Measurements from ENCODE around the gene AGPS.

The AGPS gene

DNA sequence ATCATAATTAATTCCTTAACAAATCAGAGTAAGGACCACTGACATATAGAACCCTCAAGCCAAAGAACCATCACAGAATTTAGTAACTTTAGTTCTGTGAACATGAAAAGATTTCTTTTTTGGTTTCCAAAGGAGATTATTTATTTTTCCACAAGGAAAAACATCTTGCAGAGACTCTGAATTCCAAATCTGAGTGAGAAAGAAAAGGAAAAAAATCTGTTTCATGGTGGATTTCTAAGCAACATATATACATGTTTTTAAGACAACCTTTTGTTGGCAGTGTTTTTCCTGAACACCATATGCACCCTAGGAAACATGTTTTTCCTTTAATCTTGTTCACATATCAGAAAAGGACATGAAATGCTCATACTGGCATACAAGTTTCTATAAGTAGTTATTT is 149.8 kb downstream of the AGPS start:
- no peak overlapping the region for H3K4me3 ChIP-seq (replicated peaks; ENCODE audit: low read depth, low read length)
- TF ChIP-seq, protein P1, sequence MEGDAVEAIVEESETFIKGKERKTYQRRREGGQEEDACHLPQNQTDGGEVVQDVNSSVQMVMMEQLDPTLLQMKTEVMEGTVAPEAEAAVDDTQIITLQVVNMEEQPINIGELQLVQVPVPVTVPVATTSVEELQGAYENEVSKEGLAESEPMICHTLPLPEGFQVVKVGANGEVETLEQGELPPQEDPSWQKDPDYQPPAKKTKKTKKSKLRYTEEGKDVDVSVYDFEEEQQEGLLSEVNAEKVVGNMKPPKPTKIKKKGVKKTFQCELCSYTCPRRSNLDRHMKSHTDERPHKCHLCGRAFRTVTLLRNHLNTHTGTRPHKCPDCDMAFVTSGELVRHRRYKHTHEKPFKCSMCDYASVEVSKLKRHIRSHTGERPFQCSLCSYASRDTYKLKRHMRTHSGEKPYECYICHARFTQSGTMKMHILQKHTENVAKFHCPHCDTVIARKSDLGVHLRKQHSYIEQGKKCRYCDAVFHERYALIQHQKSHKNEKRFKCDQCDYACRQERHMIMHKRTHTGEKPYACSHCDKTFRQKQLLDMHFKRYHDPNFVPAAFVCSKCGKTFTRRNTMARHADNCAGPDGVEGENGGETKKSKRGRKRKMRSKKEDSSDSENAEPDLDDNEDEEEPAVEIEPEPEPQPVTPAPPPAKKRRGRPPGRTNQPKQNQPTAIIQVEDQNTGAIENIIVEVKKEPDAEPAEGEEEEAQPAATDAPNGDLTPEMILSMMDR (IDR thresholded peaks at IDR 0.05; ENCODE audit: low read length, missing control alignments), result no peak
- no peak for DNase-seq (ENCODE audit: low read depth)

DNA sequence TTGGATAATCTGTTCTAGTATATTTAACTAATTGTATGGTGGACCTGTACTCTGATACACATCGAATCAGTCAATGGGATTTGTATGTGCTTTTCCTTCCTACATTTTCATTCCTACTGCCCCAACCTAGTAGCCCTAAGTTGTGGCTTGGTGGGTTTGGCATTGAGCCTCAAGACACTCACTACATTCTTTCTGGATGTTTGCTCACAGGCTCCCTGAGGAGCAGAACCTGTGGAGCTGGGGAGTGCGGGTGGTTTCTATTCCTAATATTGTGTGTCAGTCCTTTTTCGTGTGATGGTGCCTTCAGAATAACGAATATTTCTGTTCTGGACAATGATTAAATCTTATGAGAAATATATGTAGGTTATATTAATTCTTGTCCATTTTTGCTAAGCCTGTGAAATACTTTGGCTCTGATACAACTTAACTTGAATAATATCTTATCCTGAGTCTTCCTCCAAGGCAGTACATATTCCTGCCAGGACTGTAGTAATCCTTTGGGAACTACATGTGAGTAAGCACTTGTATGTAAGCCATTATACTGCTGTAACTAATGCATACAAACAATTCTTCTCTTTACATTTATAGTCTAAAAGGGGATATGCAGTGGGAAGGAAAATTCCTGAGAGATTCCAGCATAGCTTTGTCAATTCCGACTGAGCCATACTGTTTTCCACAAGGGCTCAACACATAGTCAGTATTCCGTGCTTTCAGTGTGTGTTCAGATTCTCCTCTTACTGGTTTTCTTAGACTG is 150.6 kb downstream of the AGPS start:
- no peak overlapping the region for H3K4me3 ChIP-seq (replicated peaks; ENCODE audit: low read depth, low read length)
- TF ChIP-seq, protein P1 (IDR thresholded peaks at IDR 0.05; ENCODE audit: low read length, missing control alignments), result no peak
- peak; percentile 86 for DNase-seq (ENCODE audit: low read depth)

DNA sequence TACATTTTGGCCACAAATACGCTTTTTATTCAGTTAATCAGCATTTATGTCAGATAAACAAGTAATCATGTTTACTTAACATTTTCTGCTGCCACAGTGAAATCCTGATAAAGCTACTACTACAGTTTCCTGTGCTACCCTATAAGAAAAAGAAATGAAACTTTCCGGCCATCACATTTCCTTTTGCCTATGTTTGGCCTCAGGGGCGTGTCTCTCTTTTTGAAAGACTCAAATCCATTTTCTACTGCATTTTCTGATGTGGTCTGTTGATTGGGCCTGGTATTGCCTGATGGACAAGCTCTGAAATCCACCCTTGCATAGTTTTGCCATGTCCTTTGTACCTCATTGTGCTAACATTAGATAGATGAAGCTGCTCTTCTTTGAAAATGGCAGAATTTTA is 152.6 kb downstream of the AGPS start:
- DNase-seq (ENCODE audit: low read depth), result no peak
- TF ChIP-seq, protein P1 (IDR thresholded peaks at IDR 0.05; ENCODE audit: low read length, missing control alignments), result no peak
- H3K4me3 ChIP-seq (replicated peaks; ENCODE audit: low read depth, low read length), result no peak overlapping the region

DNA sequence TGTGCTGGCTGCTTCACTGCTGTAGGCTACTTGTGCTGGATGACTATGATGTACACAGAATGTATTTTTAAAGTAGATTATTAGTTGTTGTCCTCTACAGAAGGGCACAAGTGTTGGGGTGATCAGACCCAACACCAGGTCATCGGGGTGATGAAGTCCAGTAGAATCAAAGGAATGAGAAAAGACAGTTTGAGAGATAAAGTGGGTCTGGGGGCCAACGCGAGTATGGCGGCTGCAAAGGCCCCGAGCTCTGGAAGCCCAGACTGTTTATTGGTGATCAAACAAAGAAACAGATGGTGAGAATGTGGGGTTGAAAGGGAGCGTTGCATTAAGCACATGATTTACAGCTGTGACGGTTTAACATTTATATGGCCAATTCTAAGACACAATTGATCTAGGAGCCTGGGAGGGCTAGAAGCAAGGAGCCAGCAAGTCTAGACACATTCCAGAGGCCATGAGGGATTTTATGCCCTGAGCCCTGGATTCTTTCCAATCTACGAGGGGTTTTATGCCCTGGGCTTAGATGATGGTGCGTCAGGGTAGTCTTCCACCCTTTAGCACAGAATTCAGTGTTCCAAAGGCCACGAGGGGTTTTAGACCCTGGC is 153.5 kb downstream of the AGPS start:
- no peak for DNase-seq (ENCODE audit: low read depth)
- no peak overlapping the region for H3K4me3 ChIP-seq (replicated peaks; ENCODE audit: low read depth, low read length)
- TF ChIP-seq, protein P1 (IDR thresholded peaks at IDR 0.05; ENCODE audit: low read length, missing control alignments), result no peak

DNA sequence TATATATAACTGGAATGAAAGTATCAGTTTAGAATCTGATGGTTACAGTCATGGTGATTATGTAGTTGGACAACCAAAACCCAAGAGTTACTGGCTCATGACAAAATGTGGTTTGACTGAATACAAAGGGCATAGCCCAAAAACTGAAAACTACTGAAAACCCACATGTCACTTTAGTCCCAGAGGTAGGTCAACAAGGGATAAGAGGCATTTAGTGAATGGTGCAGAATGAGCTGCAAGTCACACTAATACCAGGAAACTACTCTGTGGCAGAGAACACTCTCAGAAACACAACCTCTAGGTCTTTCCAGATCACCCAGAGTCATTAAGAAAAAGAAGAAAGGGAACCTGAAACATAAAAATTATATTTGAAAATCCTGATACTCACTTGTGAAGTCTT is 154.5 kb downstream of the AGPS start:
- no peak for DNase-seq (ENCODE audit: low read depth)
- TF ChIP-seq, protein P1 (IDR thresholded peaks at IDR 0.05; ENCODE audit: low read length, missing control alignments), result no peak

DNA sequence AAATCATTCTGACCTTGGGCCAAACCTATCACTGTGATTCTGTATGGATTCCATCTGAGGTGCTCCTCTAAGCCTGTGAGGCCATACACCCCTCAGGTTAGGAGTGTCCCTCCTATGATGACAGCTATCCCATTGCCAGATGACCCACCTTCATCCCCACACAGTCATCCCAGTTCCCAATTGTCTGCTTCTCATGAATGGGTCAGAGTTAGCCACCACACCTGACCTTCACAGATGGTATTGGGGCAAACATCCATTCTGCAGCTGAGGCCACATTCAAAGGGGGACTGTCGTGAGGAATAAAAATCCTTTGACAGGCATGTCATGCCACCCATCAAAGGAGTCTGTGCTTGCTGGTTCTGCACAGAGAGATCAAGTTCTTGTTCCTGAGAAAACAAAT is 155.2 kb downstream of the AGPS start:
- no peak for DNase-seq (ENCODE audit: low read depth)
- no peak overlapping the region for H3K4me3 ChIP-seq (replicated peaks; ENCODE audit: low read depth, low read length)
- TF ChIP-seq, protein P1 (IDR thresholded peaks at IDR 0.05; ENCODE audit: low read length, missing control alignments), result no peak

More for the DNA sequence above, 154.5 kb downstream of the AGPS start:
- no peak overlapping the region for H3K4me3 ChIP-seq (replicated peaks; ENCODE audit: low read depth, low read length)

All from fibroblast of pulmonary artery (primary cell).